GM18520 (cell line): ENCODE data around the gene NOBOX.
A peak's percentile ranks its signal among the peaks of the same experiment; 100 is the strongest.
"Not testable (repeated sequence)": the region's sequence is repeated elsewhere in the genome, so short reads cannot be mapped to it uniquely, and the experiment has no call there.

Experiments
- ATAC-seq: cut with Tn5 transposase; IDR thresholded peaks from one replicate; pipeline ENCODE4 v1.9.1; 2021; ENCODE audit not compliant: unreplicated experiment

The NOBOX gene

GRCh38 chr7:144397086-144397485 is 6.4 kb downstream of the NOBOX start:
- no peak for ATAC-seq

GRCh38 chr7:144391823-144392255 is 11.7 kb downstream of the NOBOX start:
- peak; percentile 71 for ATAC-seq

- ATAC-seq: no peak
Measured at GRCh38 chr7:144391014-144391413, 12.5 kb downstream of the NOBOX start.

- ATAC-seq: no peak
Measured at GRCh38 chr7:144390481-144390880, 13.0 kb downstream of the NOBOX start.

- no peak for ATAC-seq
Measured at GRCh38 chr7:144388950-144389349, 14.5 kb downstream of the NOBOX start.

GRCh38 chr7:144386741-144387140 is 16.8 kb downstream of the NOBOX start:
- ATAC-seq: no peak

- ATAC-seq: no peak
Measured at GRCh38 chr7:144384555-144385245, 18.8 kb downstream of the NOBOX start.

GRCh38 chr7:144384071-144384470 is 19.4 kb downstream of the NOBOX start:
- ATAC-seq: peak; percentile 52

GRCh38 chr7:144379776-144380384 is 23.6 kb downstream of the NOBOX start:
- no peak for ATAC-seq

GRCh38 chr7:144378651-144379050 is 24.8 kb downstream of the NOBOX start:
- no peak for ATAC-seq

- ATAC-seq: not testable (repeated sequence)
Measured at GRCh38 chr7:144369221-144369620, 34.3 kb downstream of the NOBOX start.

- not testable (repeated sequence) for ATAC-seq
Measured at GRCh38 chr7:144367250-144367649, 36.2 kb downstream of the NOBOX start.

GRCh38 chr7:144365523-144365922 is 38.0 kb downstream of the NOBOX start:
- ATAC-seq: not testable (repeated sequence)

GRCh38 chr7:144362061-144362460 is 41.4 kb downstream of the NOBOX start:
- ATAC-seq: not testable (repeated sequence)

GRCh38 chr7:144356860-144357259 is 46.6 kb downstream of the NOBOX start:
- not testable (repeated sequence) for ATAC-seq

- ATAC-seq: not testable (repeated sequence)
Measured at GRCh38 chr7:144356185-144356584, 47.3 kb downstream of the NOBOX start.

- peak; percentile 68 for ATAC-seq
Measured at GRCh38 chr7:144355176-144355822, 48.2 kb downstream of the NOBOX start, which contains the start of gene ARHGEF5. ARHGEF5 (plus strand) TSS chr7:144355402; CDS start chr7:144362670, 7,268 bp downstream.

- ATAC-seq: not testable (repeated sequence)
Measured at GRCh38 chr7:144351667-144352066, 51.8 kb downstream of the NOBOX start.

- peak; percentile 30 for ATAC-seq
Measured at GRCh38 chr7:144348625-144349024, 54.9 kb downstream of the NOBOX start.
